ENCODE measurements around the gene LMTK2.

The LMTK2 gene

DNA sequence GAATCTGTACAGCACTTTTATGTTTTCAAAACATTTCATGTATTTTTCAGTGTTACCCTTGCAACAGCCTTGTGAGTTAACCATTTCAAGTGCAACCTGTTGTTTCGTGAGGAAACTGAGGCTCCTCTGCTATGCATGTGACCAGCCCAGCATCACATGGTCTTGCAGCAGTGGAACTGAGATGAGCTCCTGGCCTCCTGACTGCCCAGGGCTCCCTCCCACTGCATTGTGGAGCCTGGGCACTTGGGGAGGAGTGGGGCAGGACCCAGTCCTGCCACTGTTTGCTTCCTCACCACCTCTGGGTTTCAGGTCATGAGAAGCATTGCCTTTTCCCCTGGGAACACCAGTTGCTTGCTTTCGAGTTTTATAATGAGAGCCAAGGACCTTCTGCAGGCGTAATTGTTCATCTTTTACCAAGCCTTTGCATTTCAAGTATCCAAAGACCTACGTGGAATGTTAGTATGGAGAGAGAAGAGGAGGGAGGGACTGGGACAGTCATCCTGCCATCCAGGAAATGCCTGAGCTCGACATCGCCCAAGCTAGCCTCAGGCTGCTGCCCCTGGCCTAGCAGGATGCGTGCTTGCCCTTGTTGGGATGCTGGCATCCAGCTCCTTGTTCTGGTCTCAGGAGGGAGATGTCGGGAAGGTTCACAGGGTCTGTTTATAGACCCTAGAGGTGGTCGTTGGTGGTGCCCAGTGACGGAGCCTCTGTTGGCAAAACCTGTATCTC, 72.3 kb downstream of the LMTK2 start:
- DNase-seq: no peak

DNA sequence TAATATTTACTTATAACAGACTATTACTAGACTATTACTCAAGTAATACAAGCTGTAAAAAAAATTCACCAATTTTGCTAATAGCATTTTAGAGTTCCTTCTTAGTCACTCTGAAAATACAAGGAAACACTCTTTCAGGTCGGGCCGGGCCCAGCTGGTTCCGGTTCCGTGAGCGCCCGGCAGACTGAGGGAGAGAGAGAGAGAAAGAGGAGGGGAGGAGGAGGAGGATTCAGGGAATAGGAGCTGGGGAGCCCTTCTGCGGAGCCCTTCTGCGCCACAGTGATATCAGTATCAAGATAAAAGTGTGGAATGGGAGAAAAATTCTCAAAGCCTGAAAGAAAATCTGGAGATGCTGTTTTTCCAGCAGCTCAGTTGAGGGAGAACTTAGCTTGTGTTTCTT, 74.1 kb downstream of the LMTK2 start:
- no peak for DNase-seq

DNA sequence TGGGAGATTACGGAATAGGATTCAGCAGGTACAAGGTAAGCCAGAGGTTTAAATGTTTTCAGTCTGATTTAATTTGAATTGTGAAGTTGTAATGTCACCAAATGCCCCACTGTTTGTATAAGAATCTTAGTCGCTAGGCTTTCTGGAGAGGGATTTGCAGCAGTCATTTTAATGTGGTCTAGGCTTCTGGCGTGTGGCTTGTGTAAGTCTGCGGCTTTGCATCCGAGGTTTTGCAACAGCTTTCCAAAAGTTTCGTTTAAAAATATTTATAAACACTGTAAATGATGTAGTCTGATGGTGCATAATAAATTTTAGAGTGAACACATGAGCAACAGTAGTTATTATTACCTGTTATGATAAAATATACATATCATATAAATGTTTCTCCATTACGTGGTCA, 78.4 kb downstream of the LMTK2 start:
- DNase-seq: no peak

DNA sequence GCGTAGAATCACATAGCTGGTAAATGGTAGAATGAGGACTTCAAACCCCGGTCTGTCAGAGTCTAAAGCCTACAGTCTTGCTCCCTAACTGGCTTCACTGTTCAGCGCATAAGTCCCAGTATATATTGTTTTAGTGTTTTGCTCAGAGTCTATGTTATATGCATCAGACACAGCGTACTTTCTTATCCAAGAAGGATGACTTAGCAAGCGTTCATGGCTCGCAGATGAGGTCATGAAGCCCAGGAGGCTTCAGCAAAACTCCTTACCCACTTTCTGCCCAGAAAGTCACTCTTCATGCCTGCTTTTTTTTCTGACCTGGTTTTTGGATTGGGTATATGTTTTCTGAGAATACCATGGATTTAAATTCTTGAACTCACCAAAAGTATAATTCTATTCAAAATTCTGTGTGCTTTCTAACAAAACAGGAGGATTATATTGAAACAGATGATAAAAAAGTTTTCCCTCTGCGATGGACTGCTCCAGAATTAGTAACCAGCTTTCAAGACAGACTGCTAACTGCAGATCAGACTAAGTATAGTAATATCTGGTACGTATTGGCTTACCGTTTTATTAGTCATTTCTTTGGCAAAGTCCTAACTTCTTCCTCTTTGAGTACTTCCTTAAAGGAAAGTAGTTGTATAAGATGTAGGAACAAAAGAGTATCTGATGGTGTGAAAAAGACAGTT, 79.9 kb downstream of the LMTK2 start:
- no peak for DNase-seq

DNA sequence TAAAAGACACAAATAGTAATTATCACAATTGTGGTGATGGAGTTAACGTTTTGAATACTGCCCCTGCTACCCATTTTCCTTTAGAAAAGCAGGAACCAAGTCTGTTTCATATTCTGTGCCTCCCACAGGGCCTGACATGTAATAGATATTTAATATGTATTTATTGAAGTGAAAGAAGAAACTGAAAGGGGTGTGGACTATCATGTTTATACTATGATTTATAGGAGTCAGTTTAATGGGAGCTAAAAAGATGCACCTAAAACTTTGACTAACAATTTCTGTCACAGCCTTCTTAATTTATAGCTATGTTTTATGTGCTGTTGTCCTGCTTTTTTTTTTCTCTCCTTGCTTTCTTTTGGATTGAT, 80.5 kb downstream of the LMTK2 start:
- DNase-seq: no peak

DNA sequence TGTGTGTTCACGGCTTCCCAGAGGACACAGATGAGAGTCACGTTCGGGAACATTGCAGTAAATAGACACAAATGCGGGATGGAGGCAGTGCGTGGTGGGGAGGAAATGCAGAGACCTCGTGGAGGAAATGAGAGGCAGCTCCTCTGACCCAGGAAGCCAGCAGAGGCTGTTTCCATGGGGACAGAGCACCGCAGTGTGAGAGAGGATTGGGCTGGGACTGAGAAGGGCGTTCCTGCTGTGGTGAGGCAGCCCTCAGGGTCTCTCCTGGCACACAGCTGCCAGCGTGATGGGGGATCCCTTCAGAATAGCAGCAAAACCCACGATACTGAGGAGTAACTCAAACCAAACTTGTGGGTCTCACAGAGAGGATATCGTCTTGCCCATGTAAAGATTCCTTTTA, 82.9 kb downstream of the LMTK2 start:
- no peak for DNase-seq

DNA sequence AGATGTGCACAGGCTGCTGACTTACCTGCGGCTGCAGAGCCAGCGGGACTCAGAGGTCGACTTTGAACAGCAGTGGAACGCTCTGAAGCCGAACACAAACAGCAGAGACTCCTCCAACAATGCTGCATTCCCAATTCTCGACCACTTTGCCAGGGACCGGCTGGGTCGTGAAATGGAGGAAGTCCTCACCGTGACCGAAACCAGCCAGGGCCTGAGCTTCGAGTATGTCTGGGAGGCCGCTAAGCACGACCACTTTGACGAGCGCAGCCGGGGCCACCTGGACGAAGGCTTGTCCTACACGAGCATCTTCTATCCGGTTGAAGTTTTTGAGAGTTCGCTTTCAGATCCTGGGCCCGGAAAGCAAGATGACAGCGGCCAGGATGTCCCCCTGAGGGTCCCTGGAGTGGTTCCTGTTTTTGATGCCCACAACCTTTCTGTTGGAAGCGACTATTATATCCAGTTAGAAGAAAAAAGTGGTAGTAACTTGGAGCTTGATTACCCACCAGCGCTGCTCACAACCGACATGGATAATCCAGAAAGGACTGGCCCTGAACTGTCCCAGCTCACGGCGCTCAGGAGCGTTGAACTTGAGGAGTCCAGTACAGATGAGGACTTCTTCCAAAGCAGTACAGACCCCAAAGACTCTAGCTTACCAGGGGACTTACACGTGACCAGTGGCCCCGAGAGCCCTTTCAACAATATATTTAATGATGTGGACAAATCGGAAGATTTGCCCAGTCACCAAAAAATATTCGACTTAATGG, 85.2 kb downstream of the LMTK2 start:
- no peak for DNase-seq

DNA sequence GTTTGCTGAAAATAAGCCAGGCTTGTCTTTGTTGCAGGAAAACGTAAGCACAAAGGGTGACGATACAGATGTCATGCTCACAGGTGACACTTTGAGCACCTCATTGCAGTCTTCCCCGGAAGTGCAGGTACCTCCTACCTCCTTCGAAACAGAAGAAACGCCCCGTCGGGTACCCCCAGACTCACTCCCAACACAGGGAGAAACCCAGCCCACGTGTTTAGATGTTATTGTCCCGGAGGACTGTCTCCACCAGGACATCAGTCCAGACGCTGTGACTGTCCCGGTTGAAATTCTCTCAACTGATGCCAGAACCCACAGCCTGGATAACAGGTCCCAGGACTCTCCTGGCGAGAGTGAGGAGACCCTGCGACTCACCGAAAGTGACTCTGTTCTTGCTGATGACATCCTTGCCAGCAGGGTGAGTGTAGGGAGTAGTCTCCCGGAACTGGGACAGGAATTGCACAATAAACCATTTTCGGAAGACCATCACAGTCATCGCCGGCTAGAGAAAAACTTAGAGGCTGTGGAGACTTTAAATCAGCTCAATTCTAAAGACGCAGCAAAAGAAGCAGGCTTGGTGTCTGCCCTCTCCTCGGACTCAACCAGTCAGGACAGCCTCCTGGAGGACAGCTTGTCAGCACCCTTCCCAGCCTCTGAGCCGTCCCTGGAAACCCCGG, 86.3 kb downstream of the LMTK2 start:
- no peak for DNase-seq

DNA sequence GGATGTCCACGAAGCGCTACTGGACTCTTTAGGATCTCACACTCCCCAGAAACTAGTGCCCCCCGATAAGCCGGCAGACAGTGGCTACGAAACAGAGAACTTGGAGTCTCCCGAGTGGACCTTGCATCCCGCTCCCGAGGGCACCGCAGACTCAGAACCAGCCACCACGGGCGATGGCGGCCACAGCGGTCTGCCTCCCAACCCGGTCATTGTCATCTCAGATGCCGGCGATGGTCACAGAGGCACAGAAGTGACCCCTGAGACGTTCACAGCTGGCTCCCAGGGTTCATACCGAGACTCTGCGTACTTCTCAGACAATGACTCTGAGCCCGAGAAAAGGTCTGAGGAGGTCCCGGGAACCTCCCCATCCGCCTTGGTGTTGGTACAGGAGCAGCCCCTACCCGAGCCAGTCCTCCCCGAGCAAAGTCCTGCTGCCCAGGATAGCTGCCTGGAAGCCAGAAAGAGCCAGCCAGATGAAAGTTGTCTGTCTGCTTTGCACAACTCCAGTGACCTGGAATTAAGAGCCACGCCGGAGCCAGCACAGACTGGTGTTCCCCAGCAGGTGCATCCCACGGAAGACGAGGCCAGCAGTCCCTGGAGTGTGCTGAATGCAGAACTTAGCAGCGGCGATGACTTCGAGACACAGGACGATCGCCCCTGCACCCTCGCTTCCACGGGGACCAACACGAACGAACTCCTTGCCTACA, 87.0 kb downstream of the LMTK2 start:
- DNase-seq: no peak

DNA sequence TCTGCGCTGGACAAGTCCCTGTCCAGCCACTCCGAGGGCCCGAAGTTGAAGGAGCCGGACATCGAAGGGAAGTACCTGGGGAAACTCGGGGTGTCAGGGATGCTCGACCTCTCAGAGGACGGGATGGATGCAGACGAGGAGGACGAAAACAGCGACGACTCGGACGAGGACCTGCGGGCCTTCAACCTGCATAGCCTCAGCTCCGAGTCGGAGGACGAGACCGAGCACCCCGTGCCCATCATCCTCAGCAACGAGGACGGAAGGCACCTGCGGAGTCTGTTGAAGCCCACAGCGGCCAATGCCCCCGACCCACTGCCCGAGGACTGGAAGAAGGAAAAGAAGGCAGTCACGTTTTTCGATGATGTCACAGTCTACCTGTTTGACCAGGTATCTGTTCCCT, 87.5 kb downstream of the LMTK2 start:
- DNase-seq: no peak

DNA sequence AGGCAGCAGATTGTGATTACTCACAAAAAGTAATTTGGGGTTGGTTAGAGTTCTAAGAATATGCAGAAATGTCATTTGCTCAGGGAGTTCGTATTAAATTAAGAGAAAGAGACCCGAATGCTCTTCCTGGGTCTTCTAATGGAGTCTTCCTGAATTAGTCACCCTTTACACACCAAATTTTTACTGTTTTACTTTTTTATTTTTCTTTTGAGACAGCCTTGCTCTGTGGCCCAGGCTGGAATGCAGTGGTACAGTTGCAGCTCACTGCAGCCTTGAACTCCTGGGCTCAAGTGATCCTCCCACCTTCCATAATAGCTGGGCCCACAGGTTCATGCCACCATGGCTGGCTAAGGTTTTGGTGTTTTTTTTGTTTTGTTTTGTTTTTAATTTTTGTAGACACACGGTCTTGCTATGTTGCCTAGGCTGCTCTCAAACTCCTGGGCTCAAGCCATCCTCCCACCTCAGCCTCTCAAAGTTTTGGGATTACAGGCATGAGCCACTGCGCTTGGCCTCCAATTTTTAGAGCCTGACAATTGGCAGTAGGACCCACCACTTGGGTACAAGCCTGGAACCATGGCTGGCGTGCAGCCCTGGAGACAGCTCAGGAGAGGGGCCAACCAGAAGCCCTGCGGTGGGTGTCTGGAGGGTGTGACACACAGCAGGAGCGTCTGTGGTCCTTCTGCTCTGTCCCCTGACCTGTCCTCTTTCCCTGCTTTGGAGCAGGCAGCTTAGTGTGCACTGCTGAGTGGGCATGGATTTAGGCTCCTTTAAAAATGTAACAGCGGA, 88.2 kb downstream of the LMTK2 start:
- DNase-seq: no peak

DNA sequence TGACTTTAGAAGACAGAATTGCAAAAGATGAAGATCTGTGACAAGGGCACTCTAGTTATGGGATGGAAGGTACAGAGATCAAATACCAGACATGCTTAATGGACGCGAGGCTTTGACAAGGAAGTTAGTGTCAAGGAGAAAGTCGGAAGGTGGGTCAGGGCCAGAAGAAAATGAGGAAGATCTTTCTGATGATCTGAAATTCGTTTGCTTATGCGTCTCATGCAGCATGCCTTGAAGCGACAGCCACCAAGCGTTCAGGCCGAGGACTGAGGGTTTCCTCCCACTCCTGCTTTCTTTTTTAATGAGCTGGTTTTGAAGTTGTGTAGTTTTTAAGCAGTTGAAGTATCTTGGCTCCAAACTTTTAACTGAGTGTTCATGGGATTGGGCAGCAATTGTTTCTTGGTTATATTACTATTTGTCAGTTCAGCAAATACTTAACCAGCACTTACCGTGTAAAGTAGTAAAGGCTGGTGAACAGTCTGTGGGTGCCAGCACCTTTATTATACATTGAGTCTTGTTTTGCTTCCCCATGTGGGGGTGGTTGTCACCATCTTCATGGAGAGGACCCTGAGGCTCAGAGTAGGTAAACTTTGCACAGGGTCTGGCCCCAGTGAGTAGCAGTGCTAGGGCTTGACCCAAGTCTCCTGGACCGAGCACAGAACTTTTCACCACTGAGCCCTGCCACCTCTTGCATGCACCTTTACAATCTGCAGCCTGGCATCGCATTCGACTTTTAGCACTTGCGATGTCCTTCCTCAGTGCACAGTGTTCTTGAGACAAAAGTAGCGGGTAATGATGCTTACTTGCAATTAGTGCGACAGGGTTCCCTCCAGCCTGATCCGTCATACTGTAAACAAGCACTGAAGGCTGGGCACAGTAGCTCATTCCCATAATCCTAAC, 90.3 kb downstream of the LMTK2 start:
- no peak for DNase-seq

DNA sequence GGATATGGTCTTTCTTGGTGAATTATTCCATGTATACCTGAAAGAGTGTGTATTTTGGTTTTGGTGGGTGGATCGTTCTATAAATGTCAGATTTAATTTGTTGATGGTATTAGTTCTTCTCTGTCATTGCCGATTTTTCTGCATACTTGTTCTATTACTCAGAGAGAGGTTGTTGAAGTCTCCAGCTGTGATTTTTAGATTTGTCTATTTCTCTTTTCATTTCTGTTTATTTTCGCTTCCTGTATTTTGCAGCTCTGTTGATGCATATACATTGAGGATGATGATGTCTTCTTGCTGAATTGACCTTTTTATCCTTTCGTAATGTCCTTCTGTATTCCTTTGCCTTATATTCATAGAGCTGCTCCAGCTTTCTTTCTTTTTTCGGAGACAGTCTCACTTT, 92.5 kb downstream of the LMTK2 start:
- DNase-seq: no peak

DNA sequence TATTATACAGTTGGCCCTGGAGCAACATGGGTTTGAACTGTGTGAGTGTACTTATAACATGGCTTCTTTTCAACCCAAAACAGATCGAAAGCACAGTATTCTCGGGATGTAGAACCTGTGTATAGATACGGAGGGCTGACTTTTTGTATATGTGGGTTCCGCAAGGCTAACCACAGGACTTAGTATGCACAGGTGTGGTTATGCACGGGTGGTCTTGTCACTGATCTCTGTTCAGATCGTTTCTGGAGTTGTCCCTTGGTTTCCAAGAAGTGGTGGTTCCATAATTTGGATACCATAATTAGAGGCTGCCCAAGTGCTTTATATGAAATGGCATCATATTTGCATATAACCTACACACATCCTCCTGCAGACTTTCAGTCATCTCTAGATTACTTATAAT, 93.7 kb downstream of the LMTK2 start:
- DNase-seq: no peak

DNA sequence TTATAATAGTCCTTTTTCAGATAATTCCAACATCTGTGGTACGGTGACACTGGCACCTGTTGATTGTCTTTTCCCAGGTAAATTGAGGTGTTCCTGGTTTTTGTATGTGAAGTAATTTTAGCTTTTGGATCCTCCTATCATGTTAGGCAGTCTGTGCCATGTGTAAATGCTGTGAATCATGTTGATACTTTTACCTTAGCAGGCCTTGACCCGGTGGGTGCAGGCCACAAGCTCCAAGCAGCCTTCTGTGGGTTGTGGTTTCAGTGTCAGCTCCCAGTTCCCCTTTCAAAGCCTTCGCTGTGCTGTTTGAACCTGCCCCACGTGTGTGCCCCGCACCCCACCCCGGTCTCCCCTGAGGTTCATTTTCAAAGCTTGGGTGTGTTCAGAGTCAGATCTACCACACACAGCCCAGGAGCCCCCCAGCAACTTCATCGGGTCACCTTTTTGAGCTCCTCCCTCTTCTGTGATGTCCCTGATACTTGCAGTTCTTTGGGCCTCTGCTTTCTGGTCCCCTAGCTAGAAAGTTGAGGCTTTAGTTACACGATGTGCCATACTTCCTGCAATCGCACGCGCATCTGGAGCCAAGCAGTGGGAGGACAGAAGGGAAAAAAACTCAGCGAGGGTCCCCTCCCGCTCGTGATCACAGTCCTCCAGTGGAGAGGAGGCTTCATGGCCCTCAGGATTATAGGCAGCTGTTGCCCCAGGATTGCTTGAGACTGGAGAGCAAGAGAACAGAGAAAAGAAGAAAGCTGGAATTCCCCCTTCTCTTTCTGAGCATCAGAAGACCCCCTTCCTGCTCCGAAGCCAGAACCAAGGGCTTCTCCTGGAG, 95.9 kb downstream of the LMTK2 start:
- DNase-seq: no peak

DNA sequence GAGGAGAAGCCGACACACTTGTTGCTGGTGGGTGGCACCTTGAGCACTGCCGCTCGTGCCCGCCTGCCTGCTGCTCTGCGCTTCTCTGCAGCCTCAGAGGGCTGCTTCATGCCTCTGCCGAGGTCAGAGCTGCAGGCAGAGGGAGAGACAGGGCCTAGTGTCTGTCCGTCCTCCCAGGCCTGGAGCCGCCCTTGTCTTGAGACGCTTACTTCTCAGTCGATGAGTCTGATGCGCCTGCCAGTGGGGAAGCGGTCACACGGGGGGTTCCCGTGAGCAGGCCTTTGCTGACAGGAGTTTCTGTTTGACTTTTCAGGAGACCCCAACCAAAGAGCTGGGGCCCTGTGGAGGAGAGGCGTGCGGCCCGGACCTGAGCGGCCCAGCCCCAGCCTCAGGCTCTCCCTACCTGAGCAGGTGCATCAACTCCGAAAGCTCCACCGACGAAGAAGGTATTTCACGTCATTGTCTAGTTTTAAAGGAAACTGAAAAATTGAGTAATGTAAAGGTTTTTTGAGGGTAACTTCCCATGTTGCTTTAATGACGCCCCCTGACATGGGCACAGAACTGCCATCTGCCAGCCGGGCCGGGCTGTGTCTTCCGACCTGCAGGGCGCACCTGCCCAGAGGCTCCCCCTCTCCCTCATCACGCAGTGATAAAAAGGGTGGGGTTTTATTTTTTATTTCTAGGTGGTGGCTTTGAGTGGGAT, 96.8 kb downstream of the LMTK2 start:
- no peak for DNase-seq

DNA sequence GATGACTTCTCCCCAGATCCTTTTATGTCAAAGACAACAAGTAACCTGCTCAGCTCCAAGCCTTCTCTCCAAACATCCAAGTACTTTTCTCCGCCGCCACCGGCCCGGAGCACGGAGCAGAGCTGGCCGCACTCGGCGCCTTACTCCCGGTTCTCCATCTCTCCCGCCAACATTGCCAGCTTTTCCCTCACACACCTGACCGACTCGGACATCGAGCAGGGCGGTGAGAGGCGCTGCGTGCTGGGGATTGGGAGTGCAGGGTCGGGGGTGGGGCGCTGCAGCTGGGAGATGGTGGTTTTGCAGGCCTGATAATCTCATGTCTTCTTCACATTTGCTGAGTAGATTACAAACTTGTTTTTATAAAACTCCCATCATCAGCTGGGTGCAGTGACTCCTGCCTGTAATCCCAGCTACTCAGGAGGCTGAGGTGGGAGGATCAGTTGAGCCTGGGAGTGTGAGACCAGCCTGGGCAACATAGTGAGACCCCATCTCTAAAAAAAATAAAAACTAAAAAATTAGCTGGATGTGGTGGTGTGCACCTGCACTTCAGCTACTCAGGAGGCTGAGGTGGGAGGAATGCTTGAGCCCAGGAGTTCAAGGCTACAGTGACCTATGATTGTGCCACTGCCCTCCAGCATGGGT, 97.4 kb downstream of the LMTK2 start:
- DNase-seq: no peak

DNA sequence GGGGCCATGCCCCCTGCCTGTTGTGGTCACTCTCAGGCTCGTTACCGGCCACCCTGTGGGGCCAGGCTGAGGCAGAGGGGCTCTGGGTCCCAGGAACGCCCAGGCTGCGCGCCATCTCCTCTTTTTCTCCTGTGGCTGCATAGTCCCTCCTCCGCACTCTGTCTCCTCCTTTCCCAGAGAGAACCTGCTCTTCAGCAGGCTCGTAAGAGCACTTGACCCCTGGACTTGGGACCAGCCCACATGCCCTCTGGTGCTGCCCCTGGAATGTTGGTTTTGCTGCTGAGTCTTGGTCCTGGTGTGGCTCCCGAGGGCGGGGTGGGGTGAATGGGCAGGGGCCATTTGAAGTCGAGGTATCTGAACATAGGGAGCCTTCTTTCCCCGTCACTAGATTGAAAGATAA, 98.0 kb downstream of the LMTK2 start:
- DNase-seq: no peak

Measured in NCI-H1105 treated with DMSO at 0.1 percent for 48 hours (cell line).